ENCODE data around the gene BCAM. TPM values are rescaled to one million over a fixed set of nuclear protein-coding genes. Genes with fewer than 3 reads are reported as not detected.

The BCAM gene, protein sequence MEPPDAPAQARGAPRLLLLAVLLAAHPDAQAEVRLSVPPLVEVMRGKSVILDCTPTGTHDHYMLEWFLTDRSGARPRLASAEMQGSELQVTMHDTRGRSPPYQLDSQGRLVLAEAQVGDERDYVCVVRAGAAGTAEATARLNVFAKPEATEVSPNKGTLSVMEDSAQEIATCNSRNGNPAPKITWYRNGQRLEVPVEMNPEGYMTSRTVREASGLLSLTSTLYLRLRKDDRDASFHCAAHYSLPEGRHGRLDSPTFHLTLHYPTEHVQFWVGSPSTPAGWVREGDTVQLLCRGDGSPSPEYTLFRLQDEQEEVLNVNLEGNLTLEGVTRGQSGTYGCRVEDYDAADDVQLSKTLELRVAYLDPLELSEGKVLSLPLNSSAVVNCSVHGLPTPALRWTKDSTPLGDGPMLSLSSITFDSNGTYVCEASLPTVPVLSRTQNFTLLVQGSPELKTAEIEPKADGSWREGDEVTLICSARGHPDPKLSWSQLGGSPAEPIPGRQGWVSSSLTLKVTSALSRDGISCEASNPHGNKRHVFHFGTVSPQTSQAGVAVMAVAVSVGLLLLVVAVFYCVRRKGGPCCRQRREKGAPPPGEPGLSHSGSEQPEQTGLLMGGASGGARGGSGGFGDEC
- 10 to 100 TPM in 3 of 4 donors, 1 to 10 TPM in 1; 6.1 to 36.3 (median 13.4) TPM for total RNA-seq
- polyA plus RNA-seq = 10 to 100 TPM in 1 of 3 donors, 1 to 10 TPM in 2; 1.2 to 19.9 (median 2.1) TPM

DNA sequence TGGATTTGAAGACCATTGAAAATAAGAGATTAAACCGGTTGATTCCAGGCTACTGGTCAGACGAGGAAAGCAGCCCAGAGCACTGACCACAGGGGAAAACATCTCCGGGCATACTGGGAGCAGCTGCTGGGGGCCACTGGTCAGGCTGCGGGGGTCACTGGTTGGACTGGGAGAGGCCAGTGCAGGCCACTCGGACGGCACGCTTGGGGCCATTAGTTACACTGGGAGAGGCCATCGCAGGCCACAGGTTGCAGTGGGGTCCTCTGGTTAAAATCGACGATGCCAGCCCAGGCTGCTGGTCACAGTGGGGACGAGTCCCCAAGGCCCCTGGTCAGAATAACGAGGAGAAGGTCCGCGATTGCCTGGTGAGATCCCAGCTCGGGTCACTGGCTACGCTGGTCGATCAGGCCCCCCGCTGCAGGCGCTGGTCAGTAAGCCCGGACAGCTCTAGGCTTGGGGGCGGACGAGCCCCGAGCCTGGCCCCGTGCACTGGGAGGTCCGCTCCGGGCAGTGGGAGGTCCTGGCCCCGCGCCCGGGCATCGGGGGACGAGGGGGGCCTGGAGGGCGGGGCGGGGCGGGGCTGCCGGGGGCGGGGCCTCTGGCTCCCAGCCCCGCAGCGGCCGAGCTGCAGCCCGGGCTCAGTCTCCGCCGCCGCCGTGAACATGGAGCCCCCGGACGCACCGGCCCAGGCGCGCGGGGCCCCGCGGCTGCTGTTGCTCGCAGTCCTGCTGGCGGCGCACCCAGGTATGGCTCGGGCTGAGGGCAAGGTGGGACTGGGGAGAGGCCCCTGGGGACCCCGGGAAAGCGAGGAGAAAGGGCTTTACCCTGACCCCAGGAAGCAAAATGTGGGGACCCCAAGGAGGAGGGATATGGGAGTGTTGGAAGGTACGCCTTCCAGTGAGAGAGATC lies at the start of gene BCAM:
Gene BCAM (plus strand): TSS at position 641 of the 909 bp plus-strand sequence. CDS start 22 bp downstream, at position 663.
- Histone ChIP-seq H3K4me3 (peak within 1 kb of the TSS; percentile 34 to 55 (median 52)), H3K4me1 (peaks cover 0 to 28% (median 20%) of the 10 kb centered on the region in 4 donors), H3K36me3 (no peaks in the 10 kb centered on the region), H3K9me3 (no peaks in the 10 kb centered on the region), H3K27me3 (no peaks in the 10 kb centered on the region), H3K27ac (peak within 1 kb of the TSS; percentile 49 to 77 (median 59))
- intact Hi-C loops (cut with DNase I) = loop anchor here (2.0 kb wide), 1 partner anchor 36 kb away; no protein-coding TSS in a partner anchor
- peak in 3 of 4 donors; percentile 23 to 54 (median 48) for TF ChIP-seq POLR2AphosphoS5 (IDR thresholded peaks at IDR 0.05)
- TF ChIP-seq EP300 (IDR thresholded peaks at IDR 0.05) = no peak
- 2 to 3% methylated on average over 59 of the region's 59 CpGs for WGBS, 2 donors
- DNase-seq = peak; percentile 91

DNA sequence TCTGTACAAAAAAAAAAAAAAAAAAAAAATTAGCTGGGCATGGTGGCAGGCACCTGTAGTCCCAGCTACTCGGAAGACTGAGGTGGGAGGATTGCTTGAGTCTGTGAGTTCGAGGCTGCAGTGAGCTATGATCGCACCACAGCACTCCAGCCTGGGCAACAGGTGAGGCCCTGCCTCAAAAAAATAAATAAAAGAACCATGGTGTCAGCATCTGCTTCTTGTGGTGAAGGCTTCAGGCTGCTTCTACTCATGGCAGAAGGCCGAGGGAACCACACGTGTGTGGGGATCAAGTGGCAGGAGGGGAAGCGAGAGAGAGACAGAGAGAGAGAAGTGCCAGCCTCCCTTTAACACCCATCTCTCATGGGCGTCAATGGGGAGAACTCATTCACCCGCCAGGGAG lies 46.9 kb upstream of the BCAM start:
- H3K36me3 ChIP-seq = peaks cover 0 to 34% (median 10%) of the 10 kb centered on the region in 4 donors
- DNase-seq = peak; percentile 39
- H3K27ac ChIP-seq = no peak overlapping the region
- no peaks in the 10 kb centered on the region for H3K27me3 ChIP-seq
- 61 to 88% methylated on average over 8 of the region's 8 CpGs for WGBS, 2 donors
- intact Hi-C loops (cut with DNase I) = no loop called here
- TF ChIP-seq POLR2A (IDR thresholded peaks at IDR 0.05) (no peak), POLR2AphosphoS5 (IDR thresholded peaks at IDR 0.05) (no peak)
- H3K4me1 ChIP-seq = peaks cover 0 to 26% (median 21%) of the 10 kb centered on the region in 4 donors
- no peaks in the 10 kb centered on the region for H3K9me3 ChIP-seq
- no peak overlapping the region for H3K4me3 ChIP-seq

DNA sequence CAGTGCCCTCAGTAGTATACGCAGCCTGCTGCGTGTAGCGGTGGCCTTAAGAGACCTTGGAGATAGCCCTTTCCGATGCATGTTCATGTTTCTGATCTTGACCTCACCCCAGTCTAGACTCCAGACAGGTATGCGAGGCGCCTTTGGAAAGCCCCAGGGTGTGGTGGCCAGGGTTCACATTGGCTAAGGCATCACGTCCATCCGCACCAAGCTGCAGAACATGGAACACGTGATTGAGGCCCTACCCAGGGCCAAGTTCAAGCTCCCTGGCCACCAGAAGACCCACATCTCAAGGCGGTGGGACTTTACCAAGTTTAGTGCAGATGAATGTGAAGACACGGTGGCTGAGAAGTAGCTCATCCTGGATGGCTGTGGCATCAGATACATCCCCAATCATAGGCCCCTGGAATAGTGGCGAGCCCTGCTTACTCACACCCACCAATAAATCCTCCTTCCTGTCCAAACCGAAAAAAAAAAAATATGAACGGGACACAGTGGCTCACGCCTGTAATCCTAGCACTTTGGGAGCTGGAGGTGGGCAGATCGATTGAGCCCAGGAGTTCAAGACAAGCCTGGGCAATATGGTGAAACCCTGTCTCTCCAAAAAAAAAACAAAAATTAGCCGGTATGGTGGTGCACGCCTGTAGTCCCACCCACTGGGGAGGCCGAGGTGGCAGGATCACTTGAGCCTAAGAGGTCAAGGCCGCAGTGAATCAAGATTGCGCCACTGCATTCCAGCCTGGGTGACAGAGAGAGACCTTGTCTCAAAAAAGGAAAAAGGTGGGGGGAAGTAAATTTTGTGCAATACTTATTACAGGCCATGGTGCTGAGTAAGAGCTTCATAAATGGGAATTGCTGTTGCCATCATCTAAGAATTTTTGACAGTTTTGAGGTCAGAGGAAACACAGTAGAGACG lies 43.6 kb upstream of the BCAM start:
- peaks cover 0 to 11% (median 1%) of the 10 kb centered on the region in 4 donors for H3K36me3 ChIP-seq
- no peak overlapping the region for H3K4me3 ChIP-seq
- H3K27me3 ChIP-seq = no peaks in the 10 kb centered on the region
- no peaks in the 10 kb centered on the region for H3K9me3 ChIP-seq
- TF ChIP-seq EP300 (IDR thresholded peaks at IDR 0.05) (no peak), POLR2AphosphoS5 (IDR thresholded peaks at IDR 0.05) (peak in 1 of 4 donors; percentile 21)
- intact Hi-C loops (cut with DNase I) = no loop called here
- H3K4me1 ChIP-seq = no peaks in the 10 kb centered on the region
- DNase-seq = peak; percentile 64
- H3K27ac ChIP-seq = no peak overlapping the region
- 23 to 69% methylated on average over 22 of the region's 22 CpGs for WGBS, 2 donors

DNA sequence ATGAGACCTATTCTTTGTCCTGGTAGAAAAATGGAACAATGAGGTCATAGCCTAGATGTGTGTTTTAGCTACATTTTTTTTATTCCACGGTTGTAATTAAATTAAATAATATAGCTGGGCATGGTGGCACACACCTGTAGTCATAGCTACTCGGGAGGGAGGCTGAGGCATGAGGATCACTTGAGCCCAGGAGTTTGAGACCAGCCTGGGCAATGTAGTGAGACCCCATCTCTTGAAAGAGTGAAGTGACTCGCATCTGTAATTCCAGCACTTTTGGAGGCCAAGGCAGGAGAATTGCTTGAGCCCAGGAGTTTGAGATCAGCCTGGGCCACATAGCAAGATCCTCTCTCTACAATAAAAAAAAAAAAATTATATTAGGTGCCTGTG lies 43.0 kb upstream of the BCAM start:
- intact Hi-C loops (cut with DNase I) = no loop called here

More for the DNA sequence above, 43.0 kb upstream of the BCAM start:
- no peak for DNase-seq
- Histone ChIP-seq H3K4me3 (no peak overlapping the region), H3K27me3 (no peaks in the 10 kb centered on the region), H3K9me3 (no peaks in the 10 kb centered on the region), H3K27ac (no peak overlapping the region), H3K36me3 (peaks cover 0 to 5% (median 0%) of the 10 kb centered on the region in 4 donors), H3K4me1 (no peaks in the 10 kb centered on the region)
- WGBS, 2 donors = 66 to 93% methylated on average over 3 of the region's 3 CpGs
- TF ChIP-seq, protein P1, sequence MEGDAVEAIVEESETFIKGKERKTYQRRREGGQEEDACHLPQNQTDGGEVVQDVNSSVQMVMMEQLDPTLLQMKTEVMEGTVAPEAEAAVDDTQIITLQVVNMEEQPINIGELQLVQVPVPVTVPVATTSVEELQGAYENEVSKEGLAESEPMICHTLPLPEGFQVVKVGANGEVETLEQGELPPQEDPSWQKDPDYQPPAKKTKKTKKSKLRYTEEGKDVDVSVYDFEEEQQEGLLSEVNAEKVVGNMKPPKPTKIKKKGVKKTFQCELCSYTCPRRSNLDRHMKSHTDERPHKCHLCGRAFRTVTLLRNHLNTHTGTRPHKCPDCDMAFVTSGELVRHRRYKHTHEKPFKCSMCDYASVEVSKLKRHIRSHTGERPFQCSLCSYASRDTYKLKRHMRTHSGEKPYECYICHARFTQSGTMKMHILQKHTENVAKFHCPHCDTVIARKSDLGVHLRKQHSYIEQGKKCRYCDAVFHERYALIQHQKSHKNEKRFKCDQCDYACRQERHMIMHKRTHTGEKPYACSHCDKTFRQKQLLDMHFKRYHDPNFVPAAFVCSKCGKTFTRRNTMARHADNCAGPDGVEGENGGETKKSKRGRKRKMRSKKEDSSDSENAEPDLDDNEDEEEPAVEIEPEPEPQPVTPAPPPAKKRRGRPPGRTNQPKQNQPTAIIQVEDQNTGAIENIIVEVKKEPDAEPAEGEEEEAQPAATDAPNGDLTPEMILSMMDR (IDR thresholded peaks at IDR 0.05) = no peak
- no peak for TF ChIP-seq POLR2AphosphoS5 (IDR thresholded peaks at IDR 0.05)
- no peak for TF ChIP-seq EP300 (IDR thresholded peaks at IDR 0.05)
- TF ChIP-seq POLR2A (IDR thresholded peaks at IDR 0.05) = no peak

All from sigmoid colon (tissue), 7 donors.